GM12878 (cell line): ENCODE results near the gene ASCC3. TPM values are rescaled to one million over a fixed set of nuclear protein-coding genes. Genes with fewer than 3 reads are reported as not detected.

Experiments
- ATAC-seq: fragments of 200-7000 bp; cut with Tn5 transposase; 3 replicates; pipeline ENCODE4 v1.9.1; 2020; ENCODE audit warnings: mild to moderate bottlenecking, moderate library complexity
- BruUV-seq: library from RNA; stranded (reverse); fragments of 400-500 nt; replicated peaks from 2 replicates; lab custom pipeline; 2021; lab: Mats Ljungman, UMichigan
- CTCF ChIA-PET: fragments of 300-600 bp; sonication (Branson Sonifier 250); formaldehyde crosslinking; extraction: SDS; loops from one replicate; lab custom pipeline; 2021; ENCODE audit warnings: inconsistent platforms; lab: Yijun Ruan, JAX
- POLR2A ChIA-PET: fragments of 350-600 bp; formaldehyde crosslinking; extraction: SDS; loops from one replicate; lab custom pipeline; 2021; ENCODE audit warnings: inconsistent platforms; lab: Charles Lee
- RAD21 ChIA-PET: fragments of 300-600 bp; sonication (Branson Sonifier 250); formaldehyde crosslinking; loops from one replicate; lab custom pipeline; 2023; ENCODE audit warnings: antibody characterized with exemption; ENCODE audit not compliant: unreplicated experiment; lab: Charles Lee
- SMC1A ChIA-PET: fragments of 300-600 bp; sonication (Branson Sonifier 250); formaldehyde crosslinking; loops from one replicate; lab custom pipeline; 2023; ENCODE audit not compliant: unreplicated experiment, uncharacterized antibody; lab: Charles Lee
- DNase-seq: peaks from one replicate; pipeline ENCODE4 v3.0.0-alpha.2; 2011; ENCODE audit warnings: low read depth, low spot score
- FAIRE-seq: peaks from 3 replicates; lab custom pipeline; 2011; peaks lifted over from hg19 to GRCh38; lab: Jason Lieb, UNC
- H2AFZ ChIP-seq: 2 replicates; pipeline ENCODE4 v1.6.0; 2011; ENCODE audit warnings: low read depth, low read length, control low read depth; ENCODE audit not compliant: control insufficient read depth
- H3K27ac ChIP-seq: 2 replicates; pipeline ENCODE4 v1.5.1; 2011; ENCODE audit warnings: control low read depth; ENCODE audit not compliant: control insufficient read depth, insufficient read depth
- H3K27me3 ChIP-seq, 2 experiments: replicated peaks in 1 of 2; 2 replicates each; pipeline versions ENCODE4 v1.6.0 to v1.6.1; 2011; ENCODE audit warnings: low read length in 1 of 2; ENCODE audit not compliant: control insufficient read depth in 2 of 2, insufficient read depth in 2 of 2
- H3K36me3 ChIP-seq, 2 experiments: 2 replicates each; pipeline ENCODE4 v1.5.1; 2011; ENCODE audit warnings: low read length in 1 of 2; ENCODE audit not compliant: control insufficient read depth in 2 of 2, insufficient read depth in 2 of 2
- H3K4me1 ChIP-seq: 2 replicates; pipeline ENCODE4 v1.6.1; 2011; ENCODE audit warnings: mild to moderate bottlenecking, low read length, moderate library complexity, mixed read lengths; ENCODE audit not compliant: control insufficient read depth, insufficient read depth
- H3K4me2 ChIP-seq: 2 replicates; pipeline ENCODE4 v1.6.0; 2011; ENCODE audit warnings: control low read depth; ENCODE audit not compliant: control insufficient read depth, insufficient read depth
- H3K4me3 ChIP-seq: fragments of 200-600 bp; sonication (generic); 2 replicates; pipeline ENCODE4 v1.5.1; 2016
- H3K79me2 ChIP-seq: 2 replicates; pipeline ENCODE4 v1.6.0; 2011; ENCODE audit warnings: low read length; ENCODE audit not compliant: control insufficient read depth, insufficient read depth
- H3K9ac ChIP-seq: 2 replicates; pipeline ENCODE4 v1.8.0; 2011; ENCODE audit warnings: low read length, control low read depth, mixed read lengths; ENCODE audit not compliant: control insufficient read depth, insufficient read depth
- H3K9me3 ChIP-seq: replicated peaks from 3 replicates; pipeline ENCODE4 v1.5.1; 2011; ENCODE audit warnings: mild to moderate bottlenecking, low read length; ENCODE audit not compliant: control insufficient read depth, insufficient read depth
- H4K20me1 ChIP-seq: 2 replicates; pipeline ENCODE4 v1.6.0; 2011; ENCODE audit not compliant: control insufficient read depth, insufficient read depth
- BACH1 ChIP-seq: fragments of 450-650 bp; IDR thresholded peaks from 2 replicates; pipeline ENCODE4 v1.6.1; 2017; ENCODE audit warnings: mild to moderate bottlenecking, borderline replicate concordance
- BCL3 ChIP-seq: IDR thresholded peaks from 2 replicates; pipeline ENCODE4 v1.6.1; 2011; ENCODE audit warnings: borderline replicate concordance, low read depth, mild to moderate bottlenecking, moderate library complexity, low read length; ENCODE audit not compliant: insufficient read depth, poor library complexity, severe bottlenecking
- E2F4 ChIP-seq: IDR thresholded peaks from 2 replicates; pipeline ENCODE4 v1.6.1; 2012; ENCODE audit warnings: low read depth, low read length, improper control_type of control experiment
- ELK1 ChIP-seq: IDR thresholded peaks from 2 replicates; pipeline ENCODE4 v1.6.1; 2012; ENCODE audit warnings: low read depth, low read length, improper control_type of control experiment
- GABPA ChIP-seq: IDR thresholded peaks from 2 replicates; pipeline ENCODE4 v1.6.1; 2014; ENCODE audit warnings: antibody characterized with exemption, low read depth, mild to moderate bottlenecking, inconsistent platforms
- MAX ChIP-seq: IDR thresholded peaks from 2 replicates; pipeline ENCODE4 v1.6.1; 2012; ENCODE audit warnings: low read depth, low read length, improper control_type of control experiment
- MTA2 ChIP-seq: fragments of 450-650 bp; IDR thresholded peaks from 2 replicates; pipeline ENCODE4 v1.6.1; 2016; ENCODE audit warnings: low read depth, mild to moderate bottlenecking, moderate library complexity
- RBBP5 ChIP-seq: fragments of 200-600 bp; sonication (generic); conservative IDR thresholded peaks from 2 replicates; pipeline ENCODE4 v1.6.1; 2016
- RFX5 ChIP-seq: IDR thresholded peaks from 2 replicates; pipeline ENCODE4 v1.6.1; 2011; ENCODE audit warnings: low read depth, low read length, improper control_type of control experiment
- SREBF2 ChIP-seq: IDR thresholded peaks from 2 replicates; pipeline ENCODE4 v1.6.1; 2012; ENCODE audit warnings: mild to moderate bottlenecking, low read length
- SRF ChIP-seq, 2 experiments: IDR thresholded peaks; 2 replicates each; pipeline ENCODE4 v1.6.1; 2011; ENCODE audit warnings: low read depth in 2 of 2, low read length in 2 of 2, mild to moderate bottlenecking in 1 of 2, moderate library complexity in 1 of 2
- SUZ12 ChIP-seq: fragments of 200-600 bp; sonication (generic); IDR thresholded peaks from one replicate; pipeline ENCODE4 v1.6.1; 2018; ENCODE audit warnings: antibody characterized with exemption, mild to moderate bottlenecking; ENCODE audit not compliant: unreplicated experiment
- TARDBP ChIP-seq: IDR thresholded peaks from 2 replicates; pipeline ENCODE4 v1.6.1; 2016; ENCODE audit warnings: borderline replicate concordance
- TCF3 ChIP-seq: IDR thresholded peaks from 2 replicates; pipeline ENCODE4 v1.6.1; 2012; ENCODE audit warnings: low read depth, mild to moderate bottlenecking, low read length, borderline replicate concordance; ENCODE audit not compliant: insufficient read depth
- YBX1 ChIP-seq: fragments of 450-650 bp; IDR thresholded peaks from 2 replicates; pipeline ENCODE4 v1.6.1; 2016; ENCODE audit warnings: antibody characterized with exemption
- ZBTB4 ChIP-seq: fragments of 450-650 bp; formaldehyde crosslinking; IDR thresholded peaks from 2 replicates; pipeline ENCODE4 v1.4.0; 2022; ENCODE audit warnings: mild to moderate bottlenecking, moderate library complexity
- WGBS: methylation state at CpG from one replicate; pipeline ENCODE4 v1.1.6; 2016; ENCODE audit warnings: low lambda C conversion rate; ENCODE audit not compliant: insufficient replicate concordance, insufficient coverage; ENCODE audit errors: missing lambda C conversion rate; 5-methylcytosine and 5-hydroxymethylcytosine counted together
- in situ Hi-C: fragments of 300-500 bp; cut with MboI; formaldehyde crosslinking; loops from 9 replicates; pipeline ENCODE4 v1.14.3; 2018; ENCODE audit warnings: mixed read lengths
- intact Hi-C: fragments of 100-400 bp; cut with micrococcal nuclease; formaldehyde crosslinking; loops from one replicate; pipeline ENCODE4 v1.14.2; 2022; ENCODE audit not compliant: unreplicated experiment
- polyA plus RNA-seq, 11 experiments: library from polyadenylated mRNA; depleted of rRNA in 4 of 11; unstranded in 6 of 11; stranded (reverse) in 5 of 11; fragments of >200 nt; fragmentation: Nextera tagmentation in 4 of 11; fragmentation: Illumina TruSeq in 1 of 11; extraction: Ambion mirVana in 4 of 11; extraction: Trizol in 1 of 11; gene quantifications; 1 replicate in 1 of 11; 2 replicates in 10 of 11; pipeline versions ENCODE4 v1.2.1 to v1.2.3, GENCODE V29; 2011 to 2016; ENCODE audit warnings: inconsistent platforms in 2 of 11, missing spikeins in 2 of 11, low read depth in 1 of 11
- total RNA-seq, 4 experiments: library from RNA; depleted of rRNA in 3 of 4; stranded (reverse); fragments of >200 nt in 3 of 4; fragmentation: Illumina TruSeq in 1 of 4; extraction: Trizol in 1 of 4; gene quantifications; 2 replicates each; pipeline versions ENCODE4 v1.2.1 to v1.2.3, GENCODE V29; 2013 to 2021

Gene ASCC3
- total and polyA plus RNA-seq, 10 of the 15 experiments (the other 5 are each of a cell fraction or from before 2014, with no cell fraction given): 19.9 to 76.2 (median 55.9) TPM

- Histone ChIP-seq H3K36me3 (no peaks in the 10 kb centered on the region), H3K9ac (no peak overlapping the region), H3K79me2 (no peaks in the 10 kb centered on the region), H3K27me3 (no peaks in the 10 kb centered on the region), H3K4me2 (no peak overlapping the region), H3K4me3 (no peak overlapping the region), H3K27ac (no peak overlapping the region), H3K4me1 (no peaks in the 10 kb centered on the region), H3K9me3 (no peaks in the 10 kb centered on the region), H4K20me1 (no peaks in the 10 kb centered on the region), H2AFZ (no peak overlapping the region)
- FAIRE-seq: no peak
- ChIA-PET CTCF (interaction anchor here (0.6 kb wide), 1 partner anchor 1810 kb away, joined by 4 read pairs; no protein-coding TSS in a partner anchor), SMC1A (no interaction called here), POLR2A (no interaction called here), RAD21 (no interaction called here)
- in situ Hi-C loops (no loop called here), intact Hi-C loops (no loop called here)
- WGBS: 34% methylated on average over 9 of the region's 9 CpGs
- ATAC-seq: no peak
- BruUV-seq: no TSS peak
- no peak for DNase-seq
- TF ChIP-seq TCF3: no peak
- no peak for TF ChIP-seq ELK1
- TF ChIP-seq E2F4: no peak
- TF ChIP-seq ZBTB4 (CRISPR knock-in tag): no peak
- TF ChIP-seq YBX1: no peak
- TF ChIP-seq BACH1: no peak
- no peak for TF ChIP-seq BCL3
- no peak for TF ChIP-seq GABPA
- TF ChIP-seq RFX5: no peak
- TF ChIP-seq SRF (IDR thresholded peaks at IDR 0.05; ENCODE audit: low read depth in 2 of 2, low read length in 2 of 2): no peak
- no peak for TF ChIP-seq TARDBP
- TF ChIP-seq SREBF2: no peak
- no peak for TF ChIP-seq MTA2
- no peak for TF ChIP-seq MAX
- TF ChIP-seq RBBP5: no peak
- no peak for TF ChIP-seq SUZ12
Measured at GRCh38 chr6:100924534-100925227, 43.6 kb upstream of the ASCC3 start.
